ENCODE data around the gene PSMD2.
A peak's percentile ranks its signal among the peaks of the same experiment; 100 is the strongest.
"Not testable (repeated sequence)": the region's sequence is repeated elsewhere in the genome, so short reads cannot be mapped to it uniquely, and the experiment has no call there.

Gene PSMD2

GRCh38 chr3:184298759-184299487 lies at the start of gene PSMD2:
Gene PSMD2, plus strand, starts transcription at chr3:184299241. Its CDS starts 26 bp downstream, at chr3:184299267.
- DNase-seq (ENCODE audit: low spot score) = peak; percentile 97

GRCh38 chr3:184249412-184250166 lies 49.5 kb upstream of the PSMD2 start, which contains the start of gene EEF1AKMT4:
Gene EEF1AKMT4, plus strand, starts transcription at chr3:184249672. Its CDS starts 23 bp downstream, at chr3:184249695.
- peak; percentile 98 for DNase-seq (ENCODE audit: low spot score)

GRCh38 chr3:184250167-184250828 lies 48.7 kb upstream of the PSMD2 start:
- DNase-seq (ENCODE audit: low spot score) = peak; percentile 93

- DNase-seq (ENCODE audit: low spot score) = peak; percentile 82
Observed at GRCh38 chr3:184255291-184256039, 43.6 kb upstream of the PSMD2 start.

DNA sequence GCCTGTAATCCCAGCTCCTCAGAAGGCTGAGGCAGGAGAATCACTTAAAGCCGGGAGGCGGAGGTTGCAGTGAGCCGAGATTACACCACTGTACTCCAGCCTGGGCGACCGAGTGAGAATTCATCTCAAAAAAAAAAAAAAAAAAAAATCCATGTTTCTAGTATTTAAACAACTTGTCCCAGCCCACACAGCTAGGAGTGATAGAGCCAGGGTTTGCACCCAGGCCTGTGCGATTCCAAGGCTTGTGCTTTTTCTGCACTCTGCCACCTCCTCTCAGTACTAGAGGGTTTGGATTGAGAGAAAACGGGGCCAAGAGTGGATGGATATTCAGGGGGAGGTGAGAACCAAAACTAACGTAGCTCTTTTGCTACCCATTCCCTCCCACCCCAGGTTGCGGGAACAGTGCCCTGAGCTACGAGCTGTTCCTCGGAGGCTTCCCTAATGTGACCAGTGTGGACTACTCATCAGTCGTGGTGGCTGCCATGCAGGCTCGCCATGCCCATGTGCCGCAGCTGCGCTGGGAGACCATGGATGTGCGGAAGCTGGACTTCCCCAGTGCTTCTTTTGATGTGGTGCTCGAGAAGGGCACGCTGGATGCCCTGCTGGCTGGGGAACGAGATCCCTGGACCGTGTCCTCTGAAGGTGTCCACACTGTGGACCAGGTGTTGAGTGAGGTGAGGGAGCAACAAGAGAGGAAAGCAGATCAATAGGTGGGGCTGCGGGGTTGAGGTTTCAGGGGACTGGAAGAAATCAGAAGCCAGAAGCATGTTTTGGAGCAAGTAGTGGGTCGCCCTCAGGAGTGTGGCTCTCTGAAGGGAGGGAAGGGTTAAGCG lies 41.7 kb upstream of the PSMD2 start:
- DNase-seq (ENCODE audit: low spot score) = no peak

DNA sequence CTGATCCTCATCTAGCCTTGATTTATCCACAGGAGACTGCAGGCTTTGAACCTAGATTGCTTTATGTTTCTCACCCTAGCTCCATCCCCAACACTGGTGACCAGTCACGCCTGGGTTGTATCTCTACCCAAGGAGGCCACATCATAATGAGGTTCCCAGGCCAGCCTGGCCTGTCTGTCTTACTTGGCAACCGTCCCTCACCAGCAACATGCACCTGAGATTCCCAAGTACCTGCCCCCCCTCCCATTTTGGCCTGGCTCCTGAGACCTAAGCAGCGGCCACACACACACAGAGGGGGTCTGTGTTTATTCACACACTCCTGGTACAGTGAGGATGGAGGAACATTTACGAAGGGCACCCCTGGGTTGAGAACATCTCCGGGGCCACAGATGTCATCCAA lies 40.1 kb upstream of the PSMD2 start:
- no peak for DNase-seq (ENCODE audit: low spot score)

GRCh38 chr3:184259396-184259877 lies 39.6 kb upstream of the PSMD2 start:
- DNase-seq (ENCODE audit: low spot score) = no peak

DNA sequence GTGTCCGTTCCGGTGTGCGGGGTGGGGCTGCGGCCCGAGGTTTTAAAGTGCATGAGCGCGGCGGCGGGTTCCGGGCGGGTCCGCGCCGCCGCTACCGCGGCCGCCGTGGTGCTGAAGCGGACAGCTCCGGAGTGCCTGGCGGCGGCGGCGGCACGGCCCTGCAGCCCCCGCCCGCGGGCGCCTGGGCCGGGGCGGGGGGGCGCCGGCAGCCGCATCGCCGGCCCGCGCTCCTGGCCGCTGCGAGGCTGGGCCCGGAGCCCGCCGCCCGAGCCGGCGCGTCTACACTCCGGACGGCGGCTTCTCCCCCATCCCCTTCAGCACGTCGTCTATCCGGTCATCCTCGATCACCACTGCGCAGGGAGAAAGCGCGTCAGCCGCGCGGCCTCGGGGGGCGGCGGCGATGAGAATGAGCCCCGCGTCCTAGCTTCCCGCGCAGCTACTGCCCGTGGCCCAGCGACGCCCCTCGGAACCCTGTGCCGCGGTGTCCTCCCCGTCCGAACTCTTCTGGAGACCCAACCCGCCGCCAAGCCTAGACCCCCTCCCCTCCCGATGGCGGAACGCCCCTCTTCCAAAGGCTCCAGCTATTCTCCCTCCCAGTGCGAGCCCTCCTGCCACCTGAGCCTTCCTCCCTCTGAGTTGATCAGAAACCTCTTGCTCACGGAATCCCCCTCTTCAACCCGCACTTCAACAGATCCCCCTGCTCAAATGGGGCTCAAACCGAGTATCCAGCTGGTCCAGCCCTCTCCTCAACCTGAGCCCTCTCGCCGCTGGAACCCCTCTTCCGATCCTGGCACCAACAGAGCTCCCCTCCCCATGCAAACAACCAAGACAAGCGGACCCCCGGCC lies 38.9 kb upstream of the PSMD2 start:
- DNase-seq (ENCODE audit: low spot score) = peak; percentile 35

DNA sequence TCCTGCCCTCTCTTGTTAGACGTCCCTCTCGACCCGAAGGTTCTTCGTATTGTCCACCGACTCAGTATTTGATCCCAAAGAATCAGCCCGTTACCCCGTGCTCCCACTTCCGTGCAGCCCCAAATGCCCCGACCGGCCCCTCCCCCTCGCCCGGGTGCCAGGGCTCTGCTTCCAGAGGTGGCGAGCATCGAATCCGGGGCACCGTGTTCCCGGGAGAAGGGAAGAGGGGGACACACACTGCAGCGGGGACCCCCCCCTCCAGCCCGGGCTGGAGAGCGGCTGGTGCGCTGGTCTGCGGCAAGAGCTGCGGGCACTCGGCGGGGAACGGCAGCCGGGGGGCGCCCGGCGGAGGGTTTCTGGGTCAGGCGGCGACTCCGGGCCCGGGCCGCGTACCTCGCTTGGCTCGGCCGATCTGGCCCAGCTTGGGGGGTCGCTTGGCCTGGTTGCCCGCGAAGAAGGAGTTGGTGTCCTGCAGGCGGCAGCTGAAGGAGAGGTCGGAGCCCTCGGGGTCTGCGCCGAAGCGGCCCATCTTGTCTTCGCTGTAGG lies 38.2 kb upstream of the PSMD2 start:
- no peak for DNase-seq (ENCODE audit: low spot score)

- DNase-seq (ENCODE audit: low spot score) = peak; percentile 60
Observed at GRCh38 chr3:184261270-184261853, 37.7 kb upstream of the PSMD2 start, which contains the start of gene CAMK2N2. Gene CAMK2N2, minus strand, starts transcription at chr3:184261553. Its CDS starts 268 bp downstream, at chr3:184261285.

- peak; percentile 21 for DNase-seq (ENCODE audit: low spot score)
Observed at GRCh38 chr3:184261854-184262763, 36.9 kb upstream of the PSMD2 start.

DNA sequence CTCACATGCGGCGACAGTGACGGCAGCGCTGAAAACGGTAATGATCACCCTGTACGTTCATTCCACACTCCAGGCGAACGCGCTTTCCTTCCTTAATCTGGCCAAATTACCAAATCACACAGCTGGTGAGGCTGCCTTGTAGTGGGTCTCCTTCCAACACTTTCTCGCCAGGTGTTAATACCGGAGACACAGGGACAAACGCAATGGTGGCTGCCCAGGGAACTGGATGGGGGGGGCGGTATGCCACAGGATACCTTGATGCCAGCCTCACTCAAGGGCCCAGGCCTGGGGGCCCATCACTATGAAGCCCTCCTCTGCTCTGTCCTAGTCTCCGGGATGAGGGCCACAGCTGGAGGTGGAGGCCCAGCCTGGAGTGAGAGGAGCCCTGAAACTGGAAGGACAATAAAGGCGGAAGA lies 36.3 kb upstream of the PSMD2 start:
- DNase-seq (ENCODE audit: low spot score) = no peak

DNA sequence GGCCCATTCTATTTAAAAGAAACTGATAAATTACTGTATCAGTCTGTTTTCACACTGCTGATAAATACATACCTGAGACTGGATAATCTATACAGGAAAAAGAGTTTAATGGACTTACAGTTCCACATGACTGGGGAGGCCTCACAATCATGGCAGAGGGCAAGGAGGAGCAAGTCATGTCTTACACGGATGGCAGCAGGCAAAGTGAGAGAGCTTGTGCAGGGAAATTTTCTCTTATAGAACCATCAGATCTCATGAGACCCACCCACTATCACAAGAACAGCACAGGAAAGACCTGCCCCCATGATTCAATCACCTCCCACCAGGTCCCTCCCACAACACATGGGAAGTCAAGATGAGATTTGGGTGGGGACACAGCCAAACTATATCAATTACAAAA lies 31.8 kb upstream of the PSMD2 start:
- not testable (repeated sequence) for DNase-seq (ENCODE audit: low spot score)

- no peak for DNase-seq (ENCODE audit: low spot score)
Observed at GRCh38 chr3:184272269-184272668, 26.8 kb upstream of the PSMD2 start.

DNA sequence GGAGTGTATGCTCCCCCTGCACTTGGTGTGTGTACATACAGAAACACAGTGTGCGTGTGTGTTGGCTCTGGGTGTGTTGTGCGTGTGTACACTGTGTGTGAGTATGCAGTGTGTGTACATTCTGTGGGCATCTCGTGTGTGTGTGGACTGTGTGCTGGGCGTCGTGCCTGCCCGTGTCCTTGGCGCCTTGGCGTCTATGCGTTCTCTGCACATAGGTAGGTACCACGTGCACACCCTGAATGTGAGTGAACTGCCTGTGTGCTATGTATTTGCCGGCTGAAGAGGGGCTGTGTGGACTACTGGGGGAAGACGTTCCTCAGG lies 23.7 kb upstream of the PSMD2 start:
- DNase-seq (ENCODE audit: low spot score) = no peak

- no peak for DNase-seq (ENCODE audit: low spot score)
Observed at GRCh38 chr3:184275961-184276910, 22.8 kb upstream of the PSMD2 start, which contains the start of gene ECE2. Gene ECE2, plus strand, starts transcription at chr3:184276022. Its CDS starts 132 bp downstream, at chr3:184276154.

DNA sequence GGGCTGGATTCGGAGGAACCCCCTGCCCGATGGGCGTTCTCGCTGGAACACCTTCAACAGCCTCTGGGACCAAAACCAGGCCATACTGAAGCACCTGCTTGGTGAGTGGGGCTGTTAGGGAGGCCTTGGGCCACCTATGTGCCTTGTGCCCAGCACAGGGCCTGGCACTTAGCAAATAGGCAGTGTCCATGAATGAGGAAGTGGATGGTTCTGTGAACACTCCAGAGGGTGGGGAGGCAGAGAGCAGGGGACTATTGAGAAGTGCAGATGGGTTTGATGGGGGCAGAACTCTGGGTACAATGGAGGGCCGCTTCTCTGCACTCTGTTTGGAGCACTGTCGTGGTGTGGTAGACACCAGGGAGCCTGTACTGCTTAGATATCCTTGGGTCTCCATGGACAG lies 21.7 kb upstream of the PSMD2 start:
- DNase-seq (ENCODE audit: low spot score) = no peak
